IMR-90 (cell line): Measurements from ENCODE around the gene KRT38.

ENCODE experiments used
- CEBPB ChIP-seq: IDR thresholded peaks from 2 replicates; pipeline ENCODE4 v1.6.1; 2012; ENCODE audit warnings: low read depth, low read length, improper control_type of control experiment
- CTCF ChIP-seq: conservative IDR thresholded peaks from 2 replicates; pipeline ENCODE4 v1.5.1; 2012; ENCODE audit warnings: mild to moderate bottlenecking, low read depth, low read length, improper control_type of control experiment
- MAFK ChIP-seq: IDR thresholded peaks from 2 replicates; pipeline ENCODE4 v1.6.1; 2012; ENCODE audit warnings: low read depth, low read length, improper control_type of control experiment
- MAZ ChIP-seq: IDR thresholded peaks from 2 replicates; pipeline ENCODE4 v1.6.1; 2012; ENCODE audit warnings: low read depth, mild to moderate bottlenecking, low read length, improper control_type of control experiment, moderate library complexity, borderline replicate concordance
- USF2 ChIP-seq: fragments of 150-350 bp; IDR thresholded peaks from 2 replicates; pipeline ENCODE4 v1.6.1; 2017; ENCODE audit warnings: mild to moderate bottlenecking, antibody characterized with exemption, low read length, low read depth

GRCh38 chr17:41437769-41438168 is 3.0 kb downstream of the KRT38 start:
- TF ChIP-seq CTCF (no peak), MAFK (no peak), CEBPB (no peak), MAZ (no peak), USF2 (no peak)
